COLO829 (cell line): Measurements from ENCODE around the gene HSFX4.
"Not testable (repeated sequence)": the region's sequence is repeated elsewhere in the genome, so short reads cannot be mapped to it uniquely, and the experiment has no call there.

ENCODE experiments used
- DNase-seq: peaks from one replicate; pipeline ENCODE4 v3.0.0; 2012; ENCODE audit warnings: low spot score

Gene HSFX4

DNA sequence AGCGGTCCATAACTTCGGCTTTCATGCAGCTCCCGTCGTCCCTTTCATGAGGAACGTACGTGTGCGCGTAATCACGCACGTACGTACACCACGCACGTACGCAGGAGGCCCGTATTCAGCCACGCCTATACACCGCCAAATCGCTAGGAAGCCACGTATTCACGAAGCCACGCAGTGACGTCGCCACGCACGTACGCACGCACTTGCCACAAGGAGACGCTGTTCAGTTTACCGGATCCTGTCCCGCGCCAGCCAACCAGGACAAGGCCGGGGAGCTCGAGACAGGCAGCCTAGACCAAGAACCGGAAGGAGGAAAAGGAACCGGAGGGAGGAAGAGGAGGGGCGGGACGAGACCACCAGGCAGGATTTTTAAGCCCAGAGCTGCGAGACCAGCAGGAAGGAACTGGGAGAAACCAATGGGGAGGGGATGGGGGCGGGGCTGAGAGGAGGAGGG lies 9.1 kb downstream of the HSFX4 start, which contains the start of gene EOLA2:
Gene EOLA2, minus strand, starts transcription at position 65 of the 454 bp plus-strand sequence. CDS start 4,617 bp downstream, outside the sequence.
- peak; percentile 82 for DNase-seq

DNA sequence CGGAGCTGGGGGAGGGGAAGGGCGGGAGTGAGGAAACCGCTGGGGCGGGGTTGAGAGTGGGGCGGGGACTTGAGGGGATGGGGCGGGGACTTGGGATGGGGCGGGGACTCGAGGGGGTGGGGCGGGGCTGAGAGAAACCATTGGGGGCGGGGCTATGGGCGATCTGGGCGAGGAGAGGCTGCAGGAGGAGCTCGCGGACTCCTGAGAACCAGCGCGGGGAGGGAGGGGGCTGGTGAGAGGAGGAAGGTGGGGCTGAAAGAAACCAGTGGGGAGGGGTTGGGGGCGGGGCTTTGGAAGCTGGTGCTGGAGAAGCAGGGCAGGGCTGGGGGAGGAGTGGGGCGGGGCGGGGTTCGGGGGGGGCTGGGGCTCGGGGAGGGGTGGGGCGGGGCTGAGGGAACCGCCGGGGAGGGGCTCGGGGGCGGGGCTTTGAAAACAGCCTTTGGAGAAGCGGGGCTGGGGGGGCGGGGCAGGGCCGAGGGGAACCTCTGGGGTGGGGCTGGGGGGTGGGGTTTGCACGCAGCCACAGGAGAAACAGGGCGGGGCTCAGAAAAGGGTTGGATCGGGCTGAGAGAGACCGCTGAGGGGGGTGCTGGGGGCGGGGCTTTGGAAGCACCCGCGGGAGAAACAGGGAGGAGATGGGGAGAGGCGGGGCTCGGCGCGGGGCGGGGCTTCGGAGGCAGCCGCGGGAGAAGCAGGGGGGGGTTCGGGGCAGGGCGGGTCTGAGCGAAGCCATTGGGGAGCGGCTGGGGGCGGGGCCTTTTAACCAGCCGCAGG lies 9.7 kb downstream of the HSFX4 start:
- DNase-seq = peak; percentile 78

DNA sequence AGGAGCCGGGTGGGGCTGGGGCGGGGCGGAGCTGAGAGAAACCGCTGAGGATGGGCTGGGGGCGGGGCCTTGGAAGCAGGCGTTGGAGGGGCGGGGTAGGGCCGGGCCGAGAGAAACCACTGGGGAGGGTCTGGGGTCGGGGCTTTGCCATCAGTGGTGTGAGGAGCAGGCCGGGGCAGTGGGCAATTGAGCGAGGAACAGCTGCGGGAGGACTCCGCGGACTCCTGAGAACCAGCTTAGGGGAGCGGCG lies 10.2 kb downstream of the HSFX4 start:
- DNase-seq = no peak

DNA sequence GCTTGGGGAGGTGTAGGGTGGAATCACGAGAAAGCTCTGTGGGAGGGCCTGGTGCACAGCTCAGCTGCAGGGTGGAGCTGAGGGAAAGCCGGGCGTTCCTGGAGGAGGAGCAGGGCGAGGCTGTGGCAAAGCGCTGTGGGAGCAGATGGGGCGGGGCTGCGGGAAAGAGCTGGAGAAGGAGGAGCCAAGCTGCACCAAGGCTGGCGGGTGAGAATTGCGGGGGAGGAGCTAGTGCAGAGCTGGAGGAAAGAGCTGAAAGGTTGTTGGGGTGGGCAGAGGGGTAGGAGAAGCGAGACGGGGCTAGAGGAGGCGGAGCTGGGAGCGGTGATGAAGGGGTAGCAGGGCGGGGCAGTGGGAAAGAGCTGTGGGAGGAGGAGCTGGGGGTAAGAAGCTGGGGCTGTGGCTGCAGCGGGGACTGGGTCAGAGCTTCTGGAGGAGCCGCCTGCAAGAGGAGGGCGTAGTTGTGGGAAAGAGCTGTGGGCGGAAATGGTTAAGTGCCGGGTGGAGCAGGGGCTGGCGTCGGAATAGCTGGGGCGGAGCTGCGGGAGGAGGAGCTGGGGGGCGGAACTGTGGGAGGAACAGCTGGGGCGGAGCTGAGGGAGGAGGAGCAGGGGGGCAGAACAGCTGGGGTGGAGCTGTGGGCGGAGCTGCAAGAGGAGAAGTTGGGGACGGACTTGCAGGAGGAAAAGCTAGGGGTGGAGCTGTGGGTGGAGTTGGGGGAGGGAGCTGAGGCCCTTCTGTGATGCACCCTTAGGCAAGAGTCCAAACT lies 10.7 kb downstream of the HSFX4 start:
- DNase-seq = peak; percentile 89

DNA sequence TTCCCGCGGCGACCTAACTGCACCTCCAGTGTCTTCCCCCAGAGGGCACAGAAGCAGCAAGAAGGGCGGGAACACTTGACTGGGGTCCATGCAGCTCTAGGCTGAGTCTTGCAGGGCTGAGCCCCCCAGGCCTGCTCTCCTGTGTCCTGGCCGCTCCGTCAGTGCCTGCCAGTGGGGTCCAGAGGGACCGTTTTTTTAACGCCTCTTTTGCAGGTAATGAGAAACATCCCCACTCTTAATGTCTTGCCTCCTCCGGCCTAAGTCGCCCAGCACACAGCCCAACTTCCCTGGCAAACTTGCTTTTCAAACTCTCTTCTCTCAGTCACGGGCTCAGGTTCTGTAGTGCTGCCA lies 11.3 kb downstream of the HSFX4 start:
- not testable (repeated sequence) for DNase-seq

DNA sequence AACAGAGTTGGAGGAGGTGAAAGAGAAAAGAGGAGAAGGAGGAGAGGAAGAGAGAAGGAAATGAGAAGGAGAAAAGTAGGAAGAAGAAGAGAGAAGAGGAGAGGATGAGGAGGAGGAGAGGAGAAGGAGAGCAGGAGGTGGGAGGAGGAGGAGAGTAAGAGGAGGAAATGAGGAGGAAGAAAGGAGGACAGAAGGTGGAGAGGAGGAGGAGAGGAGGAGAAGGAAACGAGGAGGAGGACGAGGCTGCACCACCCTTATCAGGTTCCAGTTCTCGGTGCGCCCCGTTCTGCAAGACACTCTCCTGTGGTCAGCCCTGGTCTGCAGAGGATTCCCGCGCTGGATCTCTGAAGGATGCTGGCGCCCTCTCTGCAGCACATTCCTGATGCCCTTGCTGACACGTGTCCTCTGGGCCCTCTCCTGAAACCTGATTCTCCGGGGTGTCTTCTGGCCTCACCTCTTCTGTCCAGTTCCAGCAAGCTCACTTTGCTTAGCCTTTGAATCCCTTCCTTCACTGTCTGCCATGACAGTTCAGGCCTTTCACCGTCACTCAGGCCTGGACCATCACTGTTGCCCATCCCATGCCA lies 15.8 kb downstream of the HSFX4 start:
- not testable (repeated sequence) for DNase-seq

DNA sequence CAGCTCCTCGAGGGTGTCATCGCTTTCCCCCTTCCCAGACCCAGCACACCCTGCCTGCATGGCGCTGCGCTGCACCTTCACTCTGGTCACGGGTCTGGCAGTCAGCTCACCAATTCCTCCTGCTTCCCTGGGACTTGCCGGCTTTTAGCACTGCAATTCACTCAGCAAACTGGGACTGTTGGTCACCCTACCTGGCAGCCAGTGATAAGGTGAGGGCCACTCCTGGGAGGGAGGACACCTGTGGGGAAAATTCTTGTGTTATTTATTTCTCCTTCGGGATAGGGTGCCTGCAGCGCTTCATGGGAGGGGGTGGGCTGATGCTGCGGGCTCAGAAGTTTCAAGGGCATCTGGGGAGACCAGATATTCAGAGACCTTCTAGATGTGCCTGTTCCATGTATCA lies 16.4 kb downstream of the HSFX4 start:
- not testable (repeated sequence) for DNase-seq

DNA sequence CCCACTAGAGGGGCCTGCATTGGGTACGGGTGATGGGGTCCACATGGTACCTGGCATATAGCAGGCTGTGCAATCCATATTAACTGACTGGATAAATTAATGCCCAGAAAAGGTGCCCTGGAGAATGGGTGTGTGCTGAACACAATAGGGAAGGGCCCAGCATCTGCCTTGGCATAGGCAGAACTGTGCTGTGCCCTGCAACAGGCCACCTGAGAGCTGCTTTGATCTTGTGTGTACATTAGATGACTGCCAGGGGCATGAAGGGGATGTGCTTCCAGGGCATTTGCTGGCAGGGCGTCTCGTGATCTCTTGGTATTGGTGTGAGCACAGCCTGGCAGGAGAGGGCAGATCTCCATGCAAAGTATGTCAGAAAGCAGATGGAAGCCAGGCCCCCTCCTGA lies 17.6 kb downstream of the HSFX4 start:
- DNase-seq = not testable (repeated sequence)

DNA sequence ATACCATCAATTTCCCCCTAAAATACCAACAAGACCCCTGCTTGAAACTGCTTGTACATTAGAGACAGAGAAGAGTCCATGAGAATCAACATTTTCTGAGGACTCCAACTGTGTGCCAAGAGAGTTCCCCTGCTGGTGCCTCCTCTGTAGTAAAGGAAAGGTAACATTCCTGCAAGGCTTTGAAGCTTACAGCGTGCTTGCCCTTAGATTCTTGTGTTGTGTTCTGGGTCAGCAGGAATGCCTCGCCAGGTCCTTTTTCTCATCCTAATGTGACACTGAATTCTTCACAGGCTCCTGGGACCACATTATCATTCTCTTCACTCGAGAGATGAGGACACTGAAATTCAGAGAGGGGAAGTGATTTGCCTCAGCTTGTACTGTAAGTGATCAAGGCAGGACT lies 18.6 kb downstream of the HSFX4 start:
- DNase-seq = no peak

DNA sequence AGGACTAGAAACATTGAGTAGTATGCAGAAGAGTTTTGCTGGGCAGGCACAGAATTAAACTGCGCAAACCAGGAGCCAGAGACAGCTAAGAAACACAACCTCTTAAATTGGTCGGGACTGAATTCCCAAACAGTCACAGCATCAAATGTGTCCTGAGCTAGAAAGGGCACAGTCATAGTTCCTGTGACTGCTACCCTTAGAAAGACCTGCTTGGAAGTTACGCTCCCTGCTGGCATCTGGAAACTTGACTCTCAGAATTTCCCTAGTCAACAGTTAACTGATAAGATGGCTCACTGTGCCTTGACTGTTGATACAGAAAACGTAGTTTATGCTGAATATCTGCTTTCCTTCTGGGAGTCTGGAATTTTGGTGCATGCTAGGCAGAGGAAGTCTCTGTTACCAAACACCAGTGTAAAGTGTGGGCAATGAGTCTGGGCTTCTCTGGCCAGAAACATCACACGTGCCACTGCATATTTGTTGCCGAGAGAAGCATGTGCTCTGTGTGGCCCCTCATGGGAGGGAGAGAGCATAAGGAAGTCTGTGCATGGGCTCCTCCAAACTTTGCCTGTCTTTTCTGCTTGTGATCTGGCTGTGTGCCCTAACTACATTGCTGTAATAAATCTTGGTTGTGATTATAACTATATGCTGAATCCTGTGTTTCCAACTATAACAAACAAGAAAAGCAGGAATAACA lies 20.5 kb downstream of the HSFX4 start:
- no peak for DNase-seq

DNA sequence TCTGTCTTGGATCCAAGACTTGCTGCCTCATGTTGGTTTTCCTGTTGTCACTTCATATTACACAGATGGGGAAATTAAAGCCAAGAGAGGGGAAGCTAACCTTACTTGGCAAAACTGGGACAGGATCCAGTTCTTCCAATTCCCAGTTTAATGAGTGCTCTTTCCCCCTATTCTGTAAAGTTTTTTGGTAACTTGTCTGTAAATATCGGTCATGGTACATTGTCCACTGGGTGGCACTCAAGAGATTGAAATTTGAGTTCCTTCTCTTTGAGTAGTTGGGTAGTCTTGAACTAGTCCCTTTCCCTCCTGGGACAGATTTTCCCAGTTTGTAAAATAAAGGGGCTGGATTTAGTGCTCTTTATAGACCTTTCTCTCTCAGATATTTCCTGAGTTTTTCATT lies 21.3 kb downstream of the HSFX4 start:
- DNase-seq = peak; percentile 40

DNA sequence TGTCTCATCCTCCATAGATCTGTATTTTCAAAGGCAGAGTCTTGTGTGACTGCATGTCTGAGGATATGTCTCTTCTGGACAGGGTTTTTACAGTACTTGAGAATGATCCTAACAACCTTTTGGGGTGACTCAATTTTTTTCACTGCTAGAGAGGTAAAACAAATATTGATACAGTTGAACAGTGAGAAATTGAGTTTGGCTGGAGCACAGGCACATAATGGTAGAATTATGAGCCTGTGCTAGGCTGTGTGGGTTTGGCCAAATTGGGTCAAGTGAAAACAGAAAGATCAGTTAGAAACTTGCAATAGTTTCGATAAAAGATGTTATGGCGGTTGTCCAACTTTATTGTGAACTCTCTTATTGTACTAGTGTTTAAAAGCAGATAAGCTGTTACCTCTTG lies 32.2 kb downstream of the HSFX4 start:
- DNase-seq = no peak

DNA sequence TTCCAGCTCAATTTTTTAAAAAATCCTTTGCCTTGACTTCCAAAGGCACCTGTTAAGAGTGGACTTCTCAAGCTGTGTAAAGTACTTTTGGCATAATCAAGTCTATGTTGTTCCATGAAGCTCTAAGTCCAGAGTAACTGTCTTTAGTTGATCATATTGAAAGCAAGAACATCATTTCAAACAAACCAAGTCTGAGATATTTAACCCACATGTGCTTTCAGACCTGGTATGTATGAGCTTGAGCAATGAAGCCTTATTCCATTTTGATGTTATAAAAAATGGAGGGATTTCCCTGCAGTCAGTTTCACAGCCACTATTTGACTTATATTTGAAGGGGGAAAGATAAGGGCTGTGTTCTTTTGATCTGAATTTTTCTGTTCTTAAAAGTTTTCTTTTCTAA lies 32.6 kb downstream of the HSFX4 start:
- no peak for DNase-seq

DNA sequence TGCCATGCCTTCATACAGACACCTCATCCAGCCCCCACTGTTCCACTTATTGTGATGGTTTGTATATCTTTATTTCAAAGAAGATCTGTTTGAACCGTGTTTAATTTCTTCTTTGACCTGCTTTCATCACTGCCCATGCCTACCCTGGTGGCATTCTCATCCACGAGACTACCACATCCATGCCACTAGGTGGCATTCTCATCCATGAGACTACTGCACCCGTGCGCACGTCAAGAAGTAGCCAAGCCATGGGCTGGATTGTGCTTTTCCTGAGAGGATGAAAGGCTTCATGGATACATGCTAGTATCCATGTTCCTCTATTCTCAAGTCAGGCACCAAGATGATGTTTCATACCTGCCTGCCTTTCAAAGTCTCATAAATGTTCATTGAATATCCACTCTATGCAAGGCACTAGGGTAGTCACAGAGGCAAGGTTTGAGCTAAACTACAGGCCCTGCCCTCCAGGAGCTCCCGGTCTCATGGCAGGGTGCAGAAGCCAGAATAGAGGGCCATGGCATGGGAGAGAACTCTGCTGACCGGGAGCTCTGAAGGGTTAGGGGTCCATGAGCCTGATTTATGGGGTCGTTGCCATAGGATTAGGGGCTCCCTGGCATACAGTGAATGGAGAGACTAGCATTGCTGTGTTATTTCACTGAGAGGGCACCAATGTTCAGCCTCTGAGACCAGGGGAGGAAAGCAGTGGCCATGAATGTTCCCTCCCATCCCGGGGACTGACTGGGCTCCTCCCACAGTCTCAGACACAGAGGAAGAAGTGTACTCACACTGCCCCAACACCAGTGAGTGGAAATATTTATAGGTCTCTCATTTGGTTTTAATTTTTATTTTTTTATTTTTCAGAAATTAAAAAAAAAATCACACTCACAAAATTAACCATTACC lies 33.7 kb downstream of the HSFX4 start:
- DNase-seq = peak; percentile 53

DNA sequence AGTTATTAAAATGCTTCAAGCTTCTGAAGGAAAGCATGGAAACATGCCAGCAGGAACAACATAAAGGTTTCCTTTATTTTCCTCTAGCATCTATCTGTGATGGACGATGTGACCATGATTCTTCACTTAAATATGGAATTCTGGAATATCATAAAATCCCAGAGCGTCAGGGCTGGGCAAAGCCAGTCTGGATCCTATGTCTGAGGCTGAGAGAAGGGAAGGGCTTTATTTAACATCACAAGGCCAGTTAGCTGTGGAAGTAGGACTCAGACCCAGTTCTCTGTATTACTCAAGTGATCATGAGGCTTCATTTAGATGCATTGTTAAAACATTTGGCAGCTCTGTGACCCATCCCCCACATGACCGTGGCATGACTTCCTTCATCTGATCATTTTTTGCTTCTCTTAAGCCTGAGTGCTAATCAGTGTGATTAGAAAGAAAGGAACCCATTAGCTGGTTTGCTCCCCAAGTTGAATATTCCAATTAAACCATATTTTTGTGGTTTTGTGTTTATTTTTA lies 49.8 kb downstream of the HSFX4 start:
- peak; percentile 61 for DNase-seq
